8988T (cell line): Measurements from ENCODE around the gene RNF8.
"Not testable (repeated sequence)": the region's sequence is repeated elsewhere in the genome, so short reads cannot be mapped to it uniquely, and the experiment has no call there.

ENCODE experiments used
- DNase-seq: peaks from one replicate; pipeline ENCODE4 v3.0.0; 2011

The RNF8 gene

GRCh38 chr6:37401658-37402057, 47.9 kb downstream of the RNF8 start:
- DNase-seq = not testable (repeated sequence)

GRCh38 chr6:37406726-37407341, 53.1 kb downstream of the RNF8 start:
- DNase-seq = no peak

GRCh38 chr6:37407948-37408347, 54.2 kb downstream of the RNF8 start:
- no peak for DNase-seq

DNA sequence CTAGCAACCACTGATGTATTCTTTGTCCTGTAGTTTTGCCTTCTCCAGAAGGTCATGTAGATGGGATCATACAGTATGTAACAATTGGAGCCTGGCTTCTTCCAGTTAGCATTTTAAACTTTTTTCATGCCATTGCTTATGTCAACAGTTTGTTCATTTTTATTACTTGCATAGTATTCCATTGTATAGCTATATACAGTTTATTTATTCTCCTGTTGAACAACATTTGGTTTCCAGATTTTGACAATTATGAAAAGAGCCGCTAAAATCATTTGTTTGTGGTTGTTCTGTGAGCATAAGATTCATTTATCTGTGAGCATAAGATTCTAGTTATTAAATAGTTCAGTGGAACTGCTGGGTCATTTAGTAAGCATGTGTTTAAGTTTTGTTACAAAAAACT, 55.7 kb downstream of the RNF8 start:
- no peak for DNase-seq

GRCh38 chr6:37417393-37417792, 63.6 kb downstream of the RNF8 start:
- no peak for DNase-seq

GRCh38 chr6:37418722-37419121, 64.9 kb downstream of the RNF8 start:
- no peak for DNase-seq

DNA sequence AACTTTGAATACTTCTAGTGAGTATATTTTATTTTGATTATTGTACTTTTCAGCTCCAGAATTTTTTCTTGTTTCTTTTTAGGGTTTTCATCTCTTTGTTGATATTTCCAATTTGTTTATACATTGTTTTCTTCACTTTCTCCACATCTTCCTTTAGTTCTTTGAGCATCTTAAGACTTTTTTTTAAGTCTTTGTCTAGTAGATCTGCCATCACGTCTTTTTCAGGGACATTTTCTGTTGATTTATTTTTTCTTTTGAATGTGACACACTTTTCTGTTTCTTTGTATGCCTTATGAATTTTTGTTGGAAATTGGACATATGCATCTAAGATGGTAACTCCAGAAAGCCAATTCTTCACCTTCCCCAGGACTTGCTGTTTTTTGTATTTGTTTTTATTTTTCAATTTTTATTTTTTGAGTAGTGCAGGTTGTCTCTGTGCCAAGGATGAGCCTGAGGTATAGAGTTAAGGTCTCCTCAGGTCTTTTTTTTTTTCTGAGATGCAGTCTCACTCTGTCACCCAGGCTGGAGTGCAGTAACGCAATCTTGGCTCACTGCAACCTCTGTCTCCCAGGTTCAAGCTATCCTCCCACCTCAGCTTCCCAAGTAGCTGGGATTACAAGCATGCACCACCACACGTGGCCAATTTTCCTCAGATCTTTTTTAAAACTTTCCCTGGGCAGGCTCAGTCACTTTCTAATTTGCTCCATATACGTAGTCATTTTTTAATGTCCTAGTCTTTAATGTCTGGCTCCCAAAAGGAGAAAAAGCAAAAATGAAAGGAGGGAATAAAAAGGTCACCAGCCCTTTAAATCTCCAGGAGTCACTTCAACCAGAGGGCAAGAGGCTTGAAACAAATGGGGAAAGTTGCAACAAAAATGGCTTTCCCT, 72.5 kb downstream of the RNF8 start:
- DNase-seq = no peak

GRCh38 chr6:37426945-37427510, 73.2 kb downstream of the RNF8 start:
- DNase-seq = no peak

DNA sequence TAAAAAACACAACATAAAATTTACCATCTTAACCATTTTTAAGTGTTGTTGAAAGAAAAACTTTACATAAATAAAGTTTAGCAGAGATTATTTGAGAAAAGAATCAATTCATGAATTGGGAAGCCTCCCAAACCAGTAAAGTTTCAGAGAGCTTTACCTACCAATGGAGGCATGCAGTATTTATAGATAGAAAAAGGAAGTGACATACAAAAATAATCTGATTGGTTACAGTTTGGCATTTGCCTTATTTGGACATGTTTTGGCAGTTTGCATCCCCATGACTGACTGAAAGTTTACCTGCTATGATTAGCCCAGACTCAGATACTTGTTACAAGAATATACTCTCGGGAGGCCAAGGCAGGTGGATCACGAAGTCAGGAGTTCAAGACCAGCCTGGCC, 75.6 kb downstream of the RNF8 start:
- no peak for DNase-seq

- DNase-seq = no peak
Measured at GRCh38 chr6:37432590-37432915, 78.8 kb downstream of the RNF8 start.

DNA sequence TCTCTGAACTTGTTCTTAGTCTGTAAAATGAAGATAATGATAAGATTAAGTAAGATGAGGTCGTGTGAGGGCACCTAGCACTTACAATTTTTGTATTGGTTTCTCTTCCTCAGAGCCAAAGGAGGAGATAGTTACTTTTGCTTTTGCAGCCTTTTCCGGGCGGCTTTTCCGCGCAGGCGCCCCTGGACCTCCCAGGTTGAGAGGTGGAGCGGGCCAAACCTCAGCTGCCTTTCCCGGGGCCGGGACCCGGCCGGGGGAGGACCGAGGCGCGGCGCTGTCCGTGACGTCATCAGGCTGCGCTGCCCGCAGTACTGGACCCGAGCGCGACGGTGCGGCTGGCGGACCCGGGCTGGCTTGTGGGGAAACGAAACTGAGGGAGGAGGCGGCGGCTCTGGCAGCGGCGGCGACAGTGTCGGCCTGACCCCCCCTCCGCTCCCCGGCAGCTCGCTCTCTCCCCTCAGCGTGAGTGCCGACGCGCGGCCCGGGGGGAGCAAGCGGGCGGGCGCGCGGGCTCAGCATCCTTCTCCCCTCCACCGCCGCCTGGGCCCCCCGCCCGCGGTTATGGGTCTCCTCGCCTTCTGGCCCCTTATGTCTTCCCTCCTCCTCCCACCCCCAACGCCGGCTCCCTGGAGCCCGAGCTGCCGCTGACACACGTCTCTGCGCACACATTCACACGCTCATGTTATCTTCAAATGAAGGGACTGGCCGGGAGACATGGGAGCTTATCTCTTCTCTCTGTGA, 79.3 kb downstream of the RNF8 start, which contains the start of gene CMTR1:
Gene CMTR1 (plus strand): TSS at position 306 of the 741 bp plus-strand sequence. CDS start 2,409 bp downstream, outside the sequence.
- peak; percentile 96 for DNase-seq

DNA sequence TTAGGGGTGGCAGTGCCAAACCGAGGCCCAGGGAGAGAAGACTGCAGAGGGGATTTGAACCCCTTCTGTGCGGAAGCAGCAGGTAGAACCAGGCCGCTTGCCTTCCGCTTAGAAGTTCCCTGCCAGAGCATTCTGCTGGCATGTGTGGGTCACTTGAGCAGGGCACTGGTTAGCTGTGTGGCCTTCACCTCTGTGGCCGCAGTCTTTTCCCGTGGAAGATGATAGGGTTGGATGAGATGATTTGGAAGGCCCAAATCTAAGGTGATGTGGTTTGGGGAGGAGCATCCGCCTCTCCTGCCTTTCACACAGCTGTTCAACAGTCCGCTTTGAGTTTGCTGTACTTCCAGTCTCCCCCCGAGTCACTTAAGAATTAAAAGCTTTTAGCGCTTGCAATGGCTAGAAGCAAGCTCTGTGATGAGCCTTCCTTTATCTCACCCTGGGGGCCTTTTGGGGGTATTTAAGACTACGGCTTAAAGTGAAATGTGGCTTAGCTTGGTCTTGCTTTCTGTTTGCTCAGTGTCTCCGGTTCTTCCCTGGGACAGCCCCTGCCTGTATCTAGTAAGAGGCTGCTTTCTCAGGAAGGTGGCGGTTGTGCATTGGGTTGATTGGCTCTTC, 80.0 kb downstream of the RNF8 start:
- no peak for DNase-seq

DNA sequence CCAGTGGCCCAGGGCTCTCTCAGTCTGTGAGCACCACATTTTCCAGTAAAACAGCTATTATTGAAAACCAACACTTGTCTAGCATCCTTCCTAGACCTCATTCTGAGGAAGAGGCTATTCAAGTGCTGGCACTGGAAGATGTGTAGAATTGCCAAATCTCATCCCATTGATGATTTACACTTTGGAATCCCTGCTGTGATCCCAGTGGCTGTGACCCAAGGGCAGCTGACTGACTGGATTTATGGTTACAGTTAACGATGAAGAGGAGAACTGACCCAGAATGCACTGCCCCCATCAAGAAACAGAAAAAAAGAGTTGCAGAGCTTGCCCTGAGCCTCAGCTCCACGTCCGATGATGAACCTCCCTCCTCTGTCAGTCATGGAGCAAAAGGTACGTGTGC, 81.6 kb downstream of the RNF8 start:
- DNase-seq = no peak

GRCh38 chr6:37435816-37436215, 82.0 kb downstream of the RNF8 start:
- DNase-seq = no peak

- no peak for DNase-seq
Measured at GRCh38 chr6:37438930-37439329, 85.1 kb downstream of the RNF8 start.

DNA sequence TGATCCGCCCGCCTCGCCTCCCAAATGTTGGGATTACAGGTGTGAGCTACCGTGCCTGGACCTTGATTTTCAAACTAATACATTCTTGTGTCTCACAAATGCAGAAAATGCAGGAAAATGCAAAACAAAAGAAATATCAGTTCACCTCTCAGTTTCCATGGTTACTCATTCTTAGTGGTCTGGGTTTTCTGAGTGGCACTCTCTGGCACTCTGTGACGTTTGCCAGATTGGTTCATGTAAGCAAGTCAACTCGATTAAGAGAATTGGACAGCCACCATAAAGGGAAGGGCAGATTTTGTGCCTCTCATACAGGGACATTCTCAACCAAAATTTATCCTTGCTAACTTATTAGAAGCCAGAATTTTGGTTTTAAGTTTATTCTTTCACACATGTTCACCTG, 87.9 kb downstream of the RNF8 start:
- no peak for DNase-seq

DNA sequence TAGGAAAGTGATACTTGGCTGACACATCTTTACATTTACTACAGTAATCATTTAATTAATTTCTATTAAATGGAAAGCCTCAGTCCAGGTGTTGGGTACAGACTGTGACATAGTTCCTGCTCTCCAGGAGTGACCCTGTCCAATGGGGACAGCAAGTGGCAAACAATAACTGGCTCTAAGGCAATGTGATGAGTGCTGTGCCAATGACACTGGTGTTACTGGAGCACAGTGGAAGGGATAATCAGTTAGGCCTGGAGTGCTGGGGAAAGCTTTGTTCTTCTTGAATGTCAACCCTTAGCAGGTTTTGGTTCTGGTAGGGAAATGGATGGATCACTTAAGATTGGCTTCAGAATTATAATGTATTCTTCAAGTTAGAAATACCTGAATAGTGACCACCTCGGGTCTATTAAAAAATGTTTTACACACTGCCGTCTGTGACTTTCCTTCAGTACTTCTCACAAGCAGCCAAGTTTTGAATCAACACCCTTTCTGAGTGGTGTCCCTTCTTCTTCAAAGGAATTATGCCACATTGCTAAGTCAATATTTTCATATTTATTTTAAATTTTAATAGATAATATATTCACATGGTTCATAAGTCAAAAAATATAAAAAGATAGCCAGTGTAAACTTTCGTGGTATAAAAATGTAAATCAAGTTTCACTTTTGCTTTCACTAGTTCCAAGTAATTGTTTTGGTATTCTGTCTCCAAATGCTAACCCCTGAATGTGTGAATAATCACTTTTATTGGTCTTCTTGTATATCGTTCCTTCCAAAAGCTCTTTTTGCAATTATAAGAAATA, 88.8 kb downstream of the RNF8 start:
- no peak for DNase-seq

- DNase-seq = not testable (repeated sequence)
Measured at GRCh38 chr6:37443216-37443542, 89.4 kb downstream of the RNF8 start.
